A673 (cell line): ENCODE data around the gene LRRC32. TPM values are rescaled to one million over a fixed set of nuclear protein-coding genes. Genes with fewer than 3 reads are reported as not detected.

Source experiments
- Bru-seq: library from RNA; stranded (reverse); fragments of 400-500 nt; gene quantifications from one replicate; lab custom pipeline; 2021; lab: Mats Ljungman, UMichigan
- BruChase-seq, 2 experiments: library from RNA; stranded (reverse); fragments of 400-500 nt; gene quantifications; one replicate each; lab custom pipeline; 2021; lab: Mats Ljungman, UMichigan
- BruUV-seq: library from RNA; stranded (reverse); fragments of 400-500 nt; replicated peaks from 2 replicates; lab custom pipeline; 2021; lab: Mats Ljungman, UMichigan
- CTCF ChIA-PET: fragments of 300-600 bp; sonication (Branson Sonifier 250); formaldehyde crosslinking; loops from one replicate; lab custom pipeline; 2022; ENCODE audit warnings: antibody characterized with exemption; lab: Charles Lee
- POLR2A ChIA-PET: fragments of 300-600 bp; sonication (Branson Sonifier 250); formaldehyde crosslinking; loops from one replicate; lab custom pipeline; 2022; ENCODE audit warnings: antibody characterized with exemption; ENCODE audit not compliant: low non-redundant PET; lab: Charles Lee
- DNase-seq: peaks from one replicate; pipeline ENCODE4 v3.0.0-alpha.2; 2015; ENCODE audit warnings: low spot score
- H3K27ac ChIP-seq: fragments of 200-600 bp; sonication (generic); 2 replicates; pipeline ENCODE4 v1.5.1; 2016; ENCODE audit warnings: mixed run types, low read depth, mild to moderate bottlenecking, mixed read lengths, antibody characterized with exemption, low read length; ENCODE audit not compliant: poor library complexity, severe bottlenecking
- H3K27me3 ChIP-seq: fragments of 200-600 bp; sonication (generic); replicated peaks from 2 replicates; pipeline ENCODE4 v1.6.1; 2017; ENCODE audit warnings: mixed run types, low read depth, mild to moderate bottlenecking, mixed read lengths, antibody characterized with exemption, low read length; ENCODE audit not compliant: insufficient read depth, poor library complexity
- H3K36me3 ChIP-seq: fragments of 200-600 bp; sonication (generic); 2 replicates; pipeline ENCODE4 v1.6.1; 2016; ENCODE audit warnings: mixed run types, mild to moderate bottlenecking, mixed read lengths, antibody characterized with exemption, low read length; ENCODE audit not compliant: insufficient read depth, poor library complexity, severe bottlenecking
- H3K4me1 ChIP-seq: fragments of 200-600 bp; sonication (generic); 2 replicates; pipeline ENCODE4 v1.6.1; 2017; ENCODE audit warnings: mixed run types, mild to moderate bottlenecking, mixed read lengths, antibody characterized with exemption, low read length; ENCODE audit not compliant: insufficient read depth, poor library complexity, severe bottlenecking
- H3K4me3 ChIP-seq: fragments of 200-600 bp; sonication (generic); 2 replicates; pipeline ENCODE4 v1.5.1; 2016; ENCODE audit warnings: low read depth, mixed run types, mild to moderate bottlenecking, mixed read lengths, low read length; ENCODE audit not compliant: poor library complexity, severe bottlenecking
- H3K9me3 ChIP-seq: fragments of 200-600 bp; sonication (generic); 2 replicates; pipeline ENCODE4 v1.6.1; 2016; ENCODE audit warnings: mixed run types, low read depth, mild to moderate bottlenecking, mixed read lengths, antibody characterized with exemption, low read length; ENCODE audit not compliant: poor library complexity, severe bottlenecking
- EZH2 ChIP-seq: fragments of 200-600 bp; sonication (generic); IDR thresholded peaks from 2 replicates; pipeline ENCODE4 v1.6.1; 2017; ENCODE audit warnings: borderline replicate concordance, low read depth, mild to moderate bottlenecking, mixed read lengths, antibody characterized with exemption, low read length; ENCODE audit not compliant: poor library complexity, severe bottlenecking
- intact Hi-C: fragments of 100-400 bp; cut with micrococcal nuclease; formaldehyde crosslinking; loops from one replicate; pipeline ENCODE4 v1.10.0; 2022; ENCODE audit not compliant: unreplicated experiment
- long read RNA-seq: library from polyadenylated mRNA; stranded (forward); transcript quantifications from one replicate; pipeline ENCODE4 v2.0.0, GENCODE V29; 2022
- total RNA-seq: library from RNA; stranded (reverse); gene quantifications from 2 replicates; pipeline ENCODE4 v1.2.3, GENCODE V29; 2021
- TF ChIP-seq, protein P1 (sequence below): fragments of 300-800, 200-600 bp; sonication (generic); conservative IDR thresholded peaks from 2 replicates; pipeline ENCODE4 v1.5.1; 2017; ENCODE audit warnings: low read depth, mild to moderate bottlenecking, antibody characterized with exemption, low read length, moderate library complexity, mixed read lengths

Gene LRRC32, protein sequence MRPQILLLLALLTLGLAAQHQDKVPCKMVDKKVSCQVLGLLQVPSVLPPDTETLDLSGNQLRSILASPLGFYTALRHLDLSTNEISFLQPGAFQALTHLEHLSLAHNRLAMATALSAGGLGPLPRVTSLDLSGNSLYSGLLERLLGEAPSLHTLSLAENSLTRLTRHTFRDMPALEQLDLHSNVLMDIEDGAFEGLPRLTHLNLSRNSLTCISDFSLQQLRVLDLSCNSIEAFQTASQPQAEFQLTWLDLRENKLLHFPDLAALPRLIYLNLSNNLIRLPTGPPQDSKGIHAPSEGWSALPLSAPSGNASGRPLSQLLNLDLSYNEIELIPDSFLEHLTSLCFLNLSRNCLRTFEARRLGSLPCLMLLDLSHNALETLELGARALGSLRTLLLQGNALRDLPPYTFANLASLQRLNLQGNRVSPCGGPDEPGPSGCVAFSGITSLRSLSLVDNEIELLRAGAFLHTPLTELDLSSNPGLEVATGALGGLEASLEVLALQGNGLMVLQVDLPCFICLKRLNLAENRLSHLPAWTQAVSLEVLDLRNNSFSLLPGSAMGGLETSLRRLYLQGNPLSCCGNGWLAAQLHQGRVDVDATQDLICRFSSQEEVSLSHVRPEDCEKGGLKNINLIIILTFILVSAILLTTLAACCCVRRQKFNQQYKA
- total RNA-seq (not detected in 2 replicates), Bru-seq, nascent RNA (not detected), BruChase-seq, experiment 1, labeled RNA remaining after a 2-hour chase (not detected), BruChase-seq, experiment 2, labeled RNA remaining after a 6-hour chase (percentile 6 among the genes with signal in this experiment)
- long read RNA-seq: 0 reads

DNA sequence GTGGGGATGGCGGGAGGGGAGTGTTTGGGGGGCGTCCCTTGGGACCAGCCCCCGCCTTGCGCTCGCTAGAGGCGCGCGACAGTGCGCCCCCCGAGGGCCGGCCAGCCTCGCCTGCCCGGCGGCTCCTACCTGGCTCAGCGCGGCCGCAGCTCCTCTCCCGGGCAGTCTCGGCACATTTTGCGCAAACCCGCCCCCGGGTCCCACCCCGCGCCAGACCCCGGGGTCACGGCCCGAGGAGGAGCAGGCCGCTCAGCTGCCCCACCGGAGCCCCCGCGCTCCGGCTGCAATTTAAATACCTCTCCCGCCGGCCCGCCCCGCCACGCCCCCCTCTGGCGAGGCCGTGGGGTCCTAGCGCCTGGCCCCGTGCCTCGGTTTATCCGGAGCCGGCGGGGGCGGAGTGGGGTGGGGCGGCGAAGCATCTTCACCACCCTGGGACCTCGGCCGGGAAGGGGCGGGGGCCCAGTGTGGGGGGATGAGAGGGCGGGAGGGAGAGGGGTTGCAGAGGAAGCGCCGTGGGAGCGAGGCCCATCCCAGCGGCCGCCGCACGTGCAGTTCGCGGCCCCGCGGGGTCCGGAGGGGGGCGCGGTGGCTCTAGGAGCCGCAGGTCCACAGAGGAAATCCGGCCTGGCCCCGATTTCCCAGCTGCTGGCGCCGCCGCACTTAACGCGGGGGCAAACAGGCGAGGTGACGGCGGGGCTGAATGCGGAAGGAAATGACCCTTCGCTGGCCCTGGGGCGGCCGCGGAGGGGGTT, at the start of gene LRRC32:
Gene LRRC32 (minus strand): TSS at position 263 of the 752 bp plus-strand sequence. CDS start 4,793 bp downstream, outside the sequence.
- no peaks in the 10 kb centered on the region for H3K9me3 ChIP-seq
- no peak within 1 kb of the TSS for H3K27ac ChIP-seq
- CTCF ChIA-PET: no interaction called here
- no peaks in the 10 kb centered on the region for H3K36me3 ChIP-seq
- POLR2A ChIA-PET: no interaction called here
- peak within 1 kb of the TSS; percentile 47 for H3K4me3 ChIP-seq
- DNase-seq: peak; percentile 25
- no TSS peak for BruUV-seq
- H3K4me1 ChIP-seq: no peaks in the 10 kb centered on the region
- H3K27me3 ChIP-seq: peaks cover 8% of the 10 kb centered on the region
- intact Hi-C loops: no loop called here
- TF ChIP-seq, protein P1, sequence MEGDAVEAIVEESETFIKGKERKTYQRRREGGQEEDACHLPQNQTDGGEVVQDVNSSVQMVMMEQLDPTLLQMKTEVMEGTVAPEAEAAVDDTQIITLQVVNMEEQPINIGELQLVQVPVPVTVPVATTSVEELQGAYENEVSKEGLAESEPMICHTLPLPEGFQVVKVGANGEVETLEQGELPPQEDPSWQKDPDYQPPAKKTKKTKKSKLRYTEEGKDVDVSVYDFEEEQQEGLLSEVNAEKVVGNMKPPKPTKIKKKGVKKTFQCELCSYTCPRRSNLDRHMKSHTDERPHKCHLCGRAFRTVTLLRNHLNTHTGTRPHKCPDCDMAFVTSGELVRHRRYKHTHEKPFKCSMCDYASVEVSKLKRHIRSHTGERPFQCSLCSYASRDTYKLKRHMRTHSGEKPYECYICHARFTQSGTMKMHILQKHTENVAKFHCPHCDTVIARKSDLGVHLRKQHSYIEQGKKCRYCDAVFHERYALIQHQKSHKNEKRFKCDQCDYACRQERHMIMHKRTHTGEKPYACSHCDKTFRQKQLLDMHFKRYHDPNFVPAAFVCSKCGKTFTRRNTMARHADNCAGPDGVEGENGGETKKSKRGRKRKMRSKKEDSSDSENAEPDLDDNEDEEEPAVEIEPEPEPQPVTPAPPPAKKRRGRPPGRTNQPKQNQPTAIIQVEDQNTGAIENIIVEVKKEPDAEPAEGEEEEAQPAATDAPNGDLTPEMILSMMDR: 0 out of 2 replicates have a peak, but pooled peaks have one; percentile 11
- TF ChIP-seq EZH2: no peak

DNA sequence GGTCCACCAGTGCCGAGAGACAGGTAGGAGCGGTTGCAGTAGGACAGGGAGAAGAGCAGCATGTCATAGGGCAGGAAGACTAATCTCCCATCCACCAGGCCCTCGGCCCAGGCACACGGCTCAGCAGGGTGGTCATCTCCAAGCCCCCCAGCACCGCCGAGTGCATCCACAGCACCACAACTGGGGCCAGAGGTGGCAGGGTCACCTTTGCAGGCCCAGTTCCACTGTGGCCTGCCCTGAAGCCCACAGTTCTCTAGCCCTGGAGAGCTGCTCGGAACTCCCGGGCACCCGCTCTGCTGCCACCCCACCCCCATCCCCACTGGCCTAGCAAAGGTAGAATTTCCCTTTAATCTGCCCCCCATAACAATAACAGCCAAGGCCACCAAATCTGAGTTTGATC, 49.1 kb upstream of the LRRC32 start:
- intact Hi-C loops: no loop called here
- Histone ChIP-seq H3K36me3 (no peaks in the 10 kb centered on the region), H3K9me3 (no peaks in the 10 kb centered on the region), H3K27me3 (peaks cover under 1% of the 10 kb centered on the region), H3K4me1 (no peaks in the 10 kb centered on the region), H3K27ac (no peak overlapping the region), H3K4me3 (no peak overlapping the region)
- ChIA-PET POLR2A (no interaction called here), CTCF (interaction anchor here (0.6 to 0.8 kb wide), 2 partner anchors 32 to 513 kb away, joined by 3 read pairs; partner anchors contain the start of gene WNT11)
- BruUV-seq: no TSS peak
- DNase-seq: no peak
- TF ChIP-seq EZH2: no peak
- TF ChIP-seq, protein P1: no peak

DNA sequence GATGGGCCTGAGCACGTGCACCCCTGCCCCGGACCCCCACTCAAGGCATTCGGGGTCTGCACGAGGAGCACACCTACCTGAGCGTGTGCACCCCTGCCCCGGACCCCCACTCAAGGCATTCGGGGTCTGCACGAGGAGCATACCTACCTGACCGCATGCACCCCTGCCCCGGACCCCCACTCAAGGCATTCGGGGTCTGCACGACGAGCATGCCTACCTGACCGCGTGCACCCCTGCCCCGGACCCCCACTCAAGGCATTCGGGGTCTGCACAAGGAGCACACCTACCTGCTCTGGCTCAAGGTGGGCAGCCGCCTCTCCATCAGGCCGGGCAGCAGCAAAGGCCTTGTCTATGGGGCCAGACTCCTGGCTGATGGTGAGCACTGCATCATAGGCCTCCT, 48.7 kb upstream of the LRRC32 start:
- ChIA-PET CTCF (no interaction called here), POLR2A (no interaction called here)
- TF ChIP-seq, protein P1: no peak
- no peak for TF ChIP-seq EZH2
- no TSS peak for BruUV-seq
- H3K36me3 ChIP-seq: no peaks in the 10 kb centered on the region
- no peak overlapping the region for H3K4me3 ChIP-seq
- H3K9me3 ChIP-seq: no peaks in the 10 kb centered on the region
- H3K4me1 ChIP-seq: no peaks in the 10 kb centered on the region
- H3K27ac ChIP-seq: no peak overlapping the region
- intact Hi-C loops: no loop called here
- no peak for DNase-seq
- no peaks in the 10 kb centered on the region for H3K27me3 ChIP-seq
